Muscle of back (tissue), 11 donors: ENCODE data around the gene SMG6. TPM values are rescaled to one million over a fixed set of nuclear protein-coding genes. Genes with fewer than 3 reads are reported as not detected.
A peak's percentile ranks its signal among the peaks of the same experiment; 100 is the strongest.
"Not testable (repeated sequence)": the region's sequence is repeated elsewhere in the genome, so short reads cannot be mapped to it uniquely, and the experiment has no call there.

Experiments used
- DNase-seq, 3 donors: peaks; one replicate each; pipeline versions ENCODE4 v3.0.0 to v3.0.0-alpha.2; 2013
- polyA plus RNA-seq, 10 donors: library from polyadenylated mRNA; unstranded; fragments of 120-200 nt; gene quantifications; one replicate each; pipeline ENCODE4 v1.2.1, GENCODE V29; 2013; ENCODE audit not compliant: insufficient read length in 10 of 10

The SMG6 gene
- polyA plus RNA-seq, 10 donors = 12.5 to 20.1 (median 16.8) TPM

GRCh38 chr17:2181206-2181896, 122.2 kb downstream of the SMG6 start:
- peak in 2 of 3 donors; percentile 78 to 88 for DNase-seq

DNA sequence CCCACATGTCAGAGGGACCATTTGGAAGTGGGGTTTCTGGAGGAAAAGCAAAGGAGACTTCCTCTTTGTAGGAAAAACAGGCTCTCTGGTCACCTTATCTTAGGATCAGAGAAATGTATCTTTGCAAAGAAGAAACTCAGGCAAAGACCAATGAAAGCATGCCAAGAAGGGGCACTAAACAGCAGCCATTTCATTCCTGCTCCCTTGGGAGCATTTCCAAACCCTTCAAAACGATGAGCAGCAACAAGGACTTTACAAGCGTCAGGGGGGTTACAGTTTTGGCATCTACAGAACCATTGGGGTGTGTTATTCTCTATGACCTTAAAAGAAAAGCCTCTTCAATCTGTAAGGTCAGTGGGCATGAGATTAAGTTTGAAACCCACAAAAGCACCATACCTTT, 122.8 kb downstream of the SMG6 start:
- DNase-seq = no peak

- peak; percentile 95 to 98 (median 98) for DNase-seq
Measured at GRCh38 chr17:2179615-2180295, 123.8 kb downstream of the SMG6 start.

DNA sequence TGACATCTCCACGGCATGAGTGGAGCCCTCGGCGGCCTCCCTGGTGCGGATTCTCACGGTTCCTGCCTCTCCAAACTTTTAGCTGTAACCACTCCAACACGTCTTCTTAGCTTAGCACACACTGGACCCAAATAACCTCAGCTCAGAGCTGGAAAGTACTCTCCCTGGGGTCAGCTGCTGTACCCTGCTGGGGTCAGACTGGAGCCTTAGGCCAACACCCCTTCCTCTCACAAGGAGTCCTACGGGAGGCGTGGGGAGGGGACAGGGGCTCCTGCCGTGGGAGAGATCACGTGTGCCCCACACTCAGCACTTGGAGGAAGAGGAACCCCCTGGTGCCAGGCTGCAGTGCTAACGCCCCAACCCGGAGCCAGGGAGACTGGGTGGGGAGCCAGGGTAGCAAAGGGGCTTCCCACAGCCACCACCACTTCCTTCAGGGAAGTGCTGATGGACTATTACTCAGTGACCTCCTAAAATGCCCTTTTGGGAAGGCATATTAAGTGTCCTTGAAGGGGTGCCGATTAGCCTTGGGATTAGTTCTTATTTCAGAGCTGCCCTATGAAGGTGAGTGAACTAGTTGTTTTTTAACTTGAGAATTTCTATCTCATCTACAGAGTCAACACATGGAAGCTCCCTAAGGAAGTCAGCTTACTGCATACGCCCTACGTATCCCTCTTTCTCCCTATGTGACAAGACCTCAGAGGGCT, 124.6 kb downstream of the SMG6 start:
- DNase-seq = peak in 1 of 3 donors; percentile 59

- DNase-seq = no peak
Measured at GRCh38 chr17:2177235-2177811, 126.3 kb downstream of the SMG6 start.

DNA sequence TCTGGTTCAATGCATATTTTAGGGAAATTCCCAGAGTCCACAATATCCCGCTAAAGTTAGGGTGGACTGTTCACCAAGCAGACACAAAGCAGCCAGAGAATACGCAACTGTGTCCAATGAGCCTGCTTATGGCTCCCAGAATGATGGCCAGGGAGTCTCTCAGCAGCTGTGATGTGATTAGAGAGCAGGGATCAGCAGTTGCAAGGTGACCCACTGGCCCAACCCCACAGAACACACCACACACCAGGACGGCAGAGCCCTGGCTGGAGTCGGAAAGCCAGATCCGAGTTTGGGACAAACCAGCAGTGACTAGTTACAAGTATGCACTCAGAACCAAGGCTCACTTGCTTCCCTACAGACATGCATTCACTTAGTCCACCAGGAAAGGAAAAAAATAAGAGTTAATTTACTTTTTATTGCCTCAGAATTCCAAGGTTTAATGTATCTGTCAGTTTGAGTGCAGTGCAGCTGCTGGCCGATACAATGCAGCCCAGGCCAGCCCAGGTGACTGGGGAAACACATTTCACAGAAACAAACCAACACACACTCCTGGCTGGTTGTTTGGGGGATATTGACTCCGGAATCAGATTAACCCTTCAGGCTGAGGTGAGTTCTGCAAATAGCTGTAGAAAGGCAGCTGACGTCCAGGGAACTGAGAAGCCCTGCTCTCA, 127.0 kb downstream of the SMG6 start:
- DNase-seq = peak in 1 of 3 donors; percentile 81

GRCh38 chr17:2175294-2175628, 128.3 kb downstream of the SMG6 start:
- no peak for DNase-seq

DNA sequence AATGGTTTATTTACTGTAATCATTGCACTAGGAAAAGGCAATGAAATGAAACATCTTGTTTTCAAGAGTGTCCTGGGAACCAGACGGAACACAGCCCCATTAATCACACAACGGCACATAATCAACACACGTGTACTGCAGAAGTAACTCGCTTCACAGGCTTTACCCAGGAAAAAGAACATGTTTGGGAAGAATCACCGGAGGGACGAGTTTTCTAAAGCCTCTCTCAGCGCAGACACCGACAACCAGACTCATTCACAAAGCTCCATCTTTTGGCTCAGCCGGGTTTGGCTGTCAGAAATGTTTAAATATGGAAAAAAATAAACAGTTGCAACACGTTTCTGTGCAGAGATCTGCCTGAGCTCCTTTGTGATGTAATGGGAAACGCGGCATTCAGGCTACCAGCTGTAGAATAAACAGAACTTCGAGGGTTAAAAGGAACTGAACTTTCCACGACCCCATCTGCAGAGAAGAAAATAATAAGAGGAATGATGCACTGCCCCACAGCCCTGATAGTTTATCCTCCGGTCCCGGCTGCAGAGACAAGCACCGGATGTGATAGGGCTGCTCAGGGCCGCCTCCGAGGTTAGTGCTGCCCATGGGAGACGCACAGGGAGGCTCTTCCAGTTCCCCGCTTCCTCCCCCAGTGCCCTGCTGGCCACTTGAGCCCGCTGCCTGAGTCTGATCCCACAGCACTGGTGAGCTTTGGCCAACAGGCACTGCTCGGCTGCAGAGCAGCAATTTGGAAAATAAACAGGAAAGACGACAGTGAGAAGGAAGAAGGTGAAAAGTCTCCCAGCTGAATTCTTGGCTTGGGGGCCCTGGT, 128.9 kb downstream of the SMG6 start:
- peak; percentile 82 to 92 (median 87) for DNase-seq

DNA sequence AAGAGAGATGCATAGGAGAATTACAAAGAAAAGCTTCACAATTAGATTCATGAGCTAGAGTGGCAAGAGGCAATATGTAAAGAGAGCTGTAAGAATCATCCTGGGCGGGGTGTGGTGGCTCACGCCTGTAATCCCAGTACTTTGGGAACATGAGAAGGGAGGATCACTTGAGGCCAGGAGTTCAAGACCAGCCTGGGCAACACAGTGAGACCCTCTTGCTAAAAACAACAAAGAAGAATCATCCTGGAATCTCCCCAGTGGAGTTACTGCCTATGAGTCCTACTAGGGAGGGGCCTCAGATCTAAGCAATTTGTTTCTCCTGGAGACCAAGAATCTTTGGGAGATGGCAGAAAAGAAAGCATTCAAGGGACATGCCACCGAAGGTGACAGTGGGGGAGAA, 129.6 kb downstream of the SMG6 start:
- no peak for DNase-seq

DNA sequence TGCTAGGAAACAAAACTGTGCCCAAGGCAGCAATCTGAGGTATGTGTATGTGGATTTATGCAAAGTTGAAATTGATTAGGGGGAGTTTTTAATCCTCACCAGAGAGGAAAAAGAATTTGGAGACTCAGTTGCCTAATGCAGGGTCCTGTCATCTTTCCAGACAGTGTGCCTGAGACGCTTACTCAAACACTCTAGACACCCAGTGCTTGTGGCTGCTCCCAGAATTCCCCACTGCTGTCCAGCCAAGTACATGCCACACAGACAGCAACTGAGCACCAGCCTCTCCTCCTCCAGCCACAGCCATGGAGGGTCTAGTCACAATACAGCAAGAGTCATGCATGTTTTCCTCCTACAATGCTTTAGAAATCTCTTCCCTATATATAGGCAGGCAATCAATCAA, 130.6 kb downstream of the SMG6 start:
- DNase-seq = peak in 1 of 3 donors; percentile 61

- DNase-seq = peak; percentile 94 to 97 (median 97)
Measured at GRCh38 chr17:2172077-2172851, 131.3 kb downstream of the SMG6 start.

DNA sequence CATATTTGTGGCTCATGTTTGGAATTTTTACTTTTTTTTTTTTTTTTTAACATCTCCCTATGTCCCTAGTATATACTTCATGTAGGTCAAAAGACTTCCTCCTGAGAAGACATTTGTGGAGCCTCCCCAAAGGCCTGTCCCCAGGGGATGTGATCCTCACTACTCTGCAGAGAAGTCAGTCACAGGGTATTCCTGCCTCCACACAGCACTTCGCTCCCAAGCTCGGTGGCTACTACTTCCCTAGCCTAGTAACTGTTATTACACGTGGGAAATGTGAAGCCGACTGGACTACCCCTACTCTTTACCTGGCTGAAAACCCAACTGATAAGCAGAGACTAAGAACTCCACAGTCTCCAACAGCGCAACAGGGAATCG, 131.9 kb downstream of the SMG6 start:
- no peak for DNase-seq

GRCh38 chr17:2170023-2170422, 133.6 kb downstream of the SMG6 start:
- DNase-seq = no peak

DNA sequence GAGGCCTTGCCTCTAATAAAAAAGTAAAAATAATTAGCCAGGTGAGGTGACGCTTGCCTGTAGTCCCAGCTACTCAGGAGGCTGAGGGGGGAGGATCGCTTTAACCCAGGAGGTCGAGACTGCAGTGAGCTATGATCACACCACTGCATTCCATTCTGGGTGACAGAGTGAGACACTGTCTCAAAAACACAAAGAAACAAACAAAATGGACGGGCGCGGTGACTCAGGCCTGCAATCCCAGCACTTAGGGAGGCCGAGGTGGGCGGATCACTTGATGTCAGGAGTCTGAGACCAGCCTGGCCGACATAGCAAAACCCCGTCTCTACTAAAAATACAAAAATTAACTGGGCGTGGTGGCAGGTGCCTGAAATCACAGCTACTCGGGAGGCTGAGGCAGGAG, 137.9 kb downstream of the SMG6 start:
- not testable (repeated sequence) for DNase-seq

DNA sequence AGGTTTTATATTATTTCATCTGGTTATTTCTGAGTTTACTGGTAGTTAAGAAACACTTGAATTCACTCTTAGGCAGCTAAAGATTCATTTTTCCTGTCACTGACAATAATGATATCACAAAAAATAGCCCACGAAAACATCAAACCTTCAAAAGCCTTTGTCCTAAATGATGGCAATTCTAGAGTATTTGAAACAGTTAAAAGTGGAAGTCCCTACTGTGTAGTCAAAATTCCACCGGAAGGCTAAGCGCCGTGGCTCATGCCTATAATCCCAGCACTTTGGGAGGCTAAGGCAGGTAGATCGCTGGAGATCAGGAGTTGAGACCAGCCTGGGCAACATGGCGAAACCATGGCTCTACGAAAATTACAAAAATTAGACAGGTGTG, 145.2 kb downstream of the SMG6 start:
- peak in 1 of 3 donors; percentile 36 for DNase-seq

DNA sequence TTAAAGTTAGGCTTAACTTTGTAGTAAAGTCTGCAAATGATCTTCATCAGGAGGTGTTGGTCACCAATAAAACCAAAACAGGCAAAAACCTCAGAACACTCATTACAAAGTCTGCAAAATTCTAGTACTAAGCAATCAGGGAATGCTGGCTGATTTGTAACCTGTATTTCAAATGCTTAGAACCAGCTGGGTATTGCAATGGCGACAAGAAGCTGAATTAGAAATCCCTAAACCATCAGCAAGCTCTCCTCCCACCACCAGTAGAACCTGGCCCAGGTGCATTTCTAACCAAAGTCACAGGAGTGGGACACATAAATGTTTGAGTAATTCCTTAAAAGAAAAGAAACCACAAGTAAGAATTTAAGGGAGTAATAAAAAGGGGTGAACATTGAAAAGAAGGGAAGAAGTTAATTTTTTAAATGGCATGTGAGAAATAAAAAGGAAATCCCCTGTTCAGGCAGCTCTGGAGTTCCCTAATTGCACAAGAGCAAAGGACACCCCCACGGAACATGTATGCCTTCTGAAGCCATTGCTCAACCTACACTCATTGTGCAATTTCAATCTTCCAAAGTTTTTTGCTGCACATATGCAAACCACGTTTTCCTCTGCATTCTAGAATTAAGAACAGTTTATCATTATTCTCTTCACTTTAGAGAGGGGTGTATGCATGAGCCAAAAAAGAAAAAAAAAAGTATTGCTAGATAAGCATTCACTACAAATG, 145.8 kb downstream of the SMG6 start:
- DNase-seq = peak in 2 of 3 donors; percentile 79 to 80

DNA sequence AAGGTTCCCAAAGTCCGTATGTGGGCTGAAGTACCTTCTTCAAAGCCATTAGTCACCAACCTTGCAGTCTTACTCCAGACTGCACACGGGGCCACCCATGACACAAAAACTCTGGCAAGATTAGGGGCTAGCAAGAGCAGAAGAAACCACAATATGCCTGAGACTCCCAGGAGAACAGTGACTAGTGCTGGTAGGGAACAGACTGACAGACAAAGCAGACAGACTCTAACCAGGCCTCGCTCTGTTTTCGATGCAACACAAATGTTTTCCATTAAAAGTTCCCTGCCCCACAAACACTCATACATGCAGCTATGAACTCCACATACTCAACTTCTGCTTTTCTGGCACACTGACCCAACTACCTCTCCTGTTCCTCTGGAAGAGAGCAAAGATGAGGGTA, 146.5 kb downstream of the SMG6 start:
- DNase-seq = peak in 2 of 3 donors; percentile 29 to 79

DNA sequence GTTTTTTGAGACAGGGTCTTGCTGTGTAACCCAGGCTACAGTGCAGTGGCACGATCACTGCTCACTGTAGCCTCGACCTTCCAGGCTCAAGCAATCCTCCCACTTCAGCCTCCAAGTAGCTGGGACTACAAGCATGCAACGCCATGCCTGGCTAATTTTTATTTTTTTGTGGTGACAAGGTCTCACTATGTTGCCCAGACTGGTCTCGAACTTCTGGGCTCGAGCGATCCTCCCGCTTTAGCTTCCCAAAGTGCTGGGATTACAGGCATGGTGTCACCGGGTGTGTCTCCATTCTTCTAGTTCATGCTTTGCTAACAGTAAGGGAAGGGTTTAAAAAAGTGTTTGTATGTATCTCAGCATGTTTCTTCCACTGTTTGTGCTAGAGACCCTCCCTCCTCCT, 146.9 kb downstream of the SMG6 start:
- no peak for DNase-seq

- DNase-seq = no peak
Measured at GRCh38 chr17:2155573-2155972, 148.0 kb downstream of the SMG6 start.
